HL-60 (cell line): ENCODE results near the gene ACAD11.
"Not testable (repeated sequence)": the region's sequence is repeated elsewhere in the genome, so short reads cannot be mapped to it uniquely, and the experiment has no call there.

Experiments used
- DNase-seq, 2 experiments: peaks; one replicate each; pipeline ENCODE4 v3.0.0-alpha.2; 2010 to 2020; ENCODE audit warnings: low read depth in 1 of 2, low spot score in 1 of 2
- H3K27ac ChIP-seq: fragments of 250-450 bp; sonication (Bioruptor Pico); replicated peaks from 2 replicates; pipeline ENCODE4 v1.5.1; 2020; ENCODE audit warnings: mild to moderate bottlenecking, moderate library complexity
- H3K27me3 ChIP-seq: fragments of 250-450 bp; sonication (Bioruptor Pico); 2 replicates; pipeline ENCODE4 v1.5.1; 2021; ENCODE audit warnings: mild to moderate bottlenecking, moderate library complexity; ENCODE audit not compliant: insufficient read depth, poor library complexity, severe bottlenecking
- H3K4me3 ChIP-seq: replicated peaks from 2 replicates; pipeline ENCODE4 v1.5.1; 2011; ENCODE audit warnings: mild to moderate bottlenecking, control low read depth, low read length; ENCODE audit not compliant: insufficient read depth
- CTCF ChIP-seq: IDR thresholded peaks from one replicate; pipeline ENCODE4 v1.5.1; 2011; ENCODE audit warnings: low read length, control low read depth, inconsistent platforms; ENCODE audit not compliant: insufficient read depth
- GABPA ChIP-seq: IDR thresholded peaks from 2 replicates; pipeline ENCODE4 v1.6.1; 2012; ENCODE audit warnings: low read depth
- POLR2AphosphoS5 ChIP-seq: IDR thresholded peaks from 2 replicates; pipeline ENCODE4 v1.6.1; 2012; ENCODE audit warnings: low read depth
- REST ChIP-seq: IDR thresholded peaks from 2 replicates; pipeline ENCODE4 v1.6.1; 2012; ENCODE audit warnings: low read depth; ENCODE audit not compliant: insufficient replicate concordance
- SPI1 ChIP-seq: IDR thresholded peaks from 2 replicates; pipeline ENCODE4 v1.6.1; 2012; ENCODE audit warnings: low read depth, mild to moderate bottlenecking, borderline replicate concordance

ACAD11 gene

GRCh38 chr3:132642539-132642847, 17.1 kb downstream of the ACAD11 start:
- Histone ChIP-seq H3K27ac (no peak overlapping the region), H3K27me3 (no peaks in the 10 kb centered on the region), H3K4me3 (no peak overlapping the region)
- DNase-seq = no peak
- TF ChIP-seq POLR2AphosphoS5 (no peak), GABPA (no peak), CTCF (no peak), REST (no peak), SPI1 (no peak)

- TF ChIP-seq CTCF (peak; percentile 20), REST (no peak)
- no peaks in the 10 kb centered on the region for H3K27me3 ChIP-seq
- H3K4me3 ChIP-seq = no peak overlapping the region
- H3K27ac ChIP-seq = no peak overlapping the region
- peak in 1 of 2 experiments; percentile 18 for DNase-seq
Measured at GRCh38 chr3:132641837-132642538, 17.6 kb downstream of the ACAD11 start.

DNA sequence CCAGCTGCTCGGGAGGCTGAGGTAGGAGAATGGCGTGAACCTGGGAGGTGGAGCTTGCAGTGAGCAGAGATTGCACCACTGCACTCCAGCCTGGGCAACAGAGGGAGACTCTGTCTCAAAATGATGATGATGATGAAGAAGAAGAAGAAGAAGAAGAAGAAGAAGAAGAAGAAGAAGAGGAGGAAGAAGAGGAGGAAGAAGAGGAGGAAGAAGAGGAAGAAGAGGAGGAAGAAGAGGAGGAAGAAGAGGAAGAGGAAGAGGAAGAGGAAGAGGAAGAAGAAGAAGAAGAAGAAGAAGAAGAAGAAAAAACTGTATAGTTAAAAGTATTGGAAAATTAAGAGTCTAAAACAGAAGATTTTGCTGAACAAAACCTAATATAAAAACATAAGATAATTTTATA, 18.2 kb downstream of the ACAD11 start:
- DNase-seq, H3K27ac ChIP-seq: not testable (repeated sequence)

GRCh38 chr3:132638706-132639105, 20.9 kb downstream of the ACAD11 start:
- DNase-seq = no peak
- TF ChIP-seq GABPA (no peak), SPI1 (no peak), CTCF (no peak), REST (no peak), POLR2AphosphoS5 (no peak)
- H3K4me3 ChIP-seq = no peak overlapping the region
- no peak overlapping the region for H3K27ac ChIP-seq
- H3K27me3 ChIP-seq = no peaks in the 10 kb centered on the region

More for the DNA sequence above, 18.2 kb downstream of the ACAD11 start:
- H3K4me3 ChIP-seq, H3K27me3 ChIP-seq: not testable (repeated sequence)
